GM19035 (cell line): ENCODE results near the gene LCN9.
"Not testable (repeated sequence)": the region's sequence is repeated elsewhere in the genome, so short reads cannot be mapped to it uniquely, and the experiment has no call there.

ENCODE experiments used
- ATAC-seq: cut with Tn5 transposase; IDR thresholded peaks from one replicate; pipeline ENCODE4 v1.9.1; 2021; ENCODE audit not compliant: unreplicated experiment

Gene LCN9

DNA sequence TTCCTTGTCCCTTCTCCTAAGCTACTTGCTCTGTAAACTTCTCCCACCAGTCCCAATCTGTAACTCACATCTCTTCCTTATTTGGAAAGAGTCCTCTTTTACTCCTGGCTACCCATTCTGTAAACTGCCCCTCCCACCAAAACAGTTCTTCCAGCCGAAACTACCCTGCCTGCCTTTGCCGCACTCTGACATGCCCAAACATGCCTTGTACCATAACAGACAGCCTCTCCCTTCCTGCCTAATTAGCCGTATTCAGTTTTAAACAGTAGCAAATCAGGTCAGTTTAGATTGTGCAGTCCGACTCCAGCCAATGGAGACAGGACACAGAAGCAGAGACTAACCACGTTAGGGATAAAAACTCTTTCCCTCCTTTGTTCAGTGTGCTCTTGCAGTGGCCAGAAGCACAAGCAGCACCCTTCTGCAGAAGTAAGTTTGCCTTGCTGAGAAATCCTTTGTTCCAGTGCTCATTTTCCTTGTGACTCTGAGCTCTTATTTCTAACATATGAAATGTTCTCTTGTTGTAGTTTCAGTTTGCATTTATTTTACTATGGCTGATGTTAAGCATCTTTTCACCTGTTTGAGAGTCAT lies 18.4 kb upstream of the LCN9 start:
- no peak for ATAC-seq

DNA sequence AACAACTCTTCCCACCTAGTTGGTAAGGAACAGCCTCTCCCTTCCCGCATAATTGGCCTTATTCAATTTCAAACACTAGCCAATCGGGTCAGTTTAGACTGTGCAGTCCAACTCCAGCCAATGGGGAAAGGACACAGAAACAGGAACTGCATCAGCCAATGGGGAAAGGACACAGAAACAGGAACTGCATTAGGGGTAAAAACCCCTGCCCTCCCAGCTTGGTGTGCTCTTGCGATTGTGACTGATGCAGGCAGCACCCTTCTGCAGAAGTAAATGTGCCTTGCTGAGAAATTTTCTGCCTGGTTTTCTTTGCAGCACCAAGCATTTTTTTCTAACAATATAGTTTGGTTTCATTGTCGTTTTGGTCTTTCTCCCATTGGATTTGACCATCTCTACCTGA lies 15.2 kb upstream of the LCN9 start:
- no peak for ATAC-seq

GRCh38 chr9:135648494-135649410 lies 14.4 kb upstream of the LCN9 start:
- ATAC-seq: no peak

- ATAC-seq: no peak
Observed at GRCh38 chr9:135649508-135649907, 13.6 kb upstream of the LCN9 start.

GRCh38 chr9:135650408-135650807 lies 12.7 kb upstream of the LCN9 start:
- no peak for ATAC-seq

- no peak for ATAC-seq
Observed at GRCh38 chr9:135655317-135655716, 7.8 kb upstream of the LCN9 start.

DNA sequence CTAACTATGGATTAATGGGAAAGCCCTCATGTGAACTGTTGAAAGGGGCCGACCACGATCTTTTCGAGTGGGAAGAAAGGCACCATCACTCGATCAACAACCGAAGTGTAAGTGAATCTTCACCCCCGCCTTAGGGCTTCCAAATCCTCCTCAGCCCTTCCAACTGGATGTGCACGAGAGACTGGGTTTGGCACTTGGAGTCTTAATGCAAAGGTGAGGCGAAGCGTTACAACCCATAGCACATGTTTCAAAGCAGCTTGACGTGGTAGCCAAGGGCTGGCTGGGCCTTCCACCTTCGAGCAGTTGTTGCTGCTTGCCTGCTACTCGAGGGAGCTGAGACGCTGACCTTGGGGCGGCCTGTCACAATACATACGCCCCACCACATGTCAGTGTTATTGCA lies 5.7 kb upstream of the LCN9 start:
- no peak for ATAC-seq

- ATAC-seq: no peak
Observed at GRCh38 chr9:135659252-135659651, 3.9 kb upstream of the LCN9 start.

GRCh38 chr9:135660407-135660806 lies 2.7 kb upstream of the LCN9 start:
- ATAC-seq: no peak

DNA sequence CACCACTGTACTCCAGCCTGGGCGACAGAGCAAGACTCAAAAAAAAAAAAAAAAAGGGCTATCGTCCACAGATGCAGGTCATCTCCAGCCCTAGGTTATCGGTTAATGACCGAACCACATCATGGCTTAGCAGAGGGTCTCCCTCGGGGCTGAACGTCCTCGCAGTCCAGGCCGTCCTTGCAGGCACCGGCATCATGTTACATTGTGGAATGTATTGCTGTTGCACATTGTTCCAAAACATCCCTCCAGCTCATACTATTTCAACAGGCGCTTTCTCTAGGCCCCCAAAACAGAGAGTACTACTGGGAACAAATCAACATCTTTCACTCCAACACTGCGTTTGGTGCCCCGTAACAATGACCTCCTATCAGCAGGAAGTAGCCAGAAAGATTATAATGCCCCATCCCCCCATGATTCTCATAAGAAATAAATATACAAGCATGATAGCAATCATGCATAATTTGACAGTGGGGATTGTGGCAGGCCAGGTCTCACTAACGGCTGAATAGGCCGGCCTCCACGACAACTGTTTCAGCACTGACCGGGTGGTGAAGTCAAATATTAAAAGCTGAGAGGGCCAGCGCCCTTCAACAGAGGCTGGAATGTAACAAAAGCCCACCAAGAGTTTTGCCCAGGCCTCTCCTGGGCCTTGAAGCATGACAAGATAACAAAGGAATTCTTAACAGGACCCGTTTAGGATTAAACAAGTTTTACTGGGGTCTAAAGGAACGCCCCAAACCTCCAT lies 1.1 kb upstream of the LCN9 start:
- ATAC-seq: no peak

DNA sequence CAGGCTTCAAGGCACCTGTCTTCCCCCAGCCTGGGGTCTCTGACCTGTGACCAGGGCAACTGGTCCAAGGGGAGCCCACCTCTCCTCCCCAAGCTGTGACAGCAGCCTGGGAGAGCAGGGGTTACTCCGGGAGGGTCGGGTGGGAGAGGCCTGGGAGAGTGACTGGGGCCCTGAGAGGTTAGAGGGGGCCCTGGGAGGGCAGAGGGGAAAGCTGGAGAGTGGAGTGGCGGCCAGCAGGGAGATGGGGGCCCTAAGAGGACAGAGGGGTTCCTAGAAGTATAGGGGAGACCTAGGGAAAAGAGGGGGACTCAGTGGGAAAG lies 302 bp downstream of the LCN9 start:
- ATAC-seq: no peak

DNA sequence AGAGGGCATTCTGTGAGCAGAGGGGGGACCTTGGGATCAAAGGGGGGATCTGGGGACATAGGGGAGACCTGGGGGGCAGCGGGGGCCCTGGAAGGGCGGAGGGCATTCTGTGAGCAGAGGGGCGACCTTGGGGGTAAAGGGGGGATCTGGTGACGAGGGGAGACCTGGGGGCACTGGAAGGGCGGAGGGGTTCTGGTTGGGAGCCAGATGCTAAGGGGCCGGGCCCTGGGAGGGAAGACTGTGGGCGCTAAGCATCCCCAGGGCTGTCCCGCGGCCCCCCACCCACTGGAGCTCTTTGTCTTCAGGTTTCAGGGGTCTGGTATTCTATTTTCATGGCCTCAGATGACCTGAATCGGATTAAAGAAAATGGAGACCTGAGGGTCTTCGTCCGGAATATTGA lies 748 bp downstream of the LCN9 start:
- ATAC-seq: no peak

GRCh38 chr9:135664266-135664665 lies 1.2 kb downstream of the LCN9 start:
- no peak for ATAC-seq

GRCh38 chr9:135664801-135665794 lies 2.0 kb downstream of the LCN9 start:
- ATAC-seq: no peak

GRCh38 chr9:135665795-135666189 lies 2.7 kb downstream of the LCN9 start:
- ATAC-seq: no peak

DNA sequence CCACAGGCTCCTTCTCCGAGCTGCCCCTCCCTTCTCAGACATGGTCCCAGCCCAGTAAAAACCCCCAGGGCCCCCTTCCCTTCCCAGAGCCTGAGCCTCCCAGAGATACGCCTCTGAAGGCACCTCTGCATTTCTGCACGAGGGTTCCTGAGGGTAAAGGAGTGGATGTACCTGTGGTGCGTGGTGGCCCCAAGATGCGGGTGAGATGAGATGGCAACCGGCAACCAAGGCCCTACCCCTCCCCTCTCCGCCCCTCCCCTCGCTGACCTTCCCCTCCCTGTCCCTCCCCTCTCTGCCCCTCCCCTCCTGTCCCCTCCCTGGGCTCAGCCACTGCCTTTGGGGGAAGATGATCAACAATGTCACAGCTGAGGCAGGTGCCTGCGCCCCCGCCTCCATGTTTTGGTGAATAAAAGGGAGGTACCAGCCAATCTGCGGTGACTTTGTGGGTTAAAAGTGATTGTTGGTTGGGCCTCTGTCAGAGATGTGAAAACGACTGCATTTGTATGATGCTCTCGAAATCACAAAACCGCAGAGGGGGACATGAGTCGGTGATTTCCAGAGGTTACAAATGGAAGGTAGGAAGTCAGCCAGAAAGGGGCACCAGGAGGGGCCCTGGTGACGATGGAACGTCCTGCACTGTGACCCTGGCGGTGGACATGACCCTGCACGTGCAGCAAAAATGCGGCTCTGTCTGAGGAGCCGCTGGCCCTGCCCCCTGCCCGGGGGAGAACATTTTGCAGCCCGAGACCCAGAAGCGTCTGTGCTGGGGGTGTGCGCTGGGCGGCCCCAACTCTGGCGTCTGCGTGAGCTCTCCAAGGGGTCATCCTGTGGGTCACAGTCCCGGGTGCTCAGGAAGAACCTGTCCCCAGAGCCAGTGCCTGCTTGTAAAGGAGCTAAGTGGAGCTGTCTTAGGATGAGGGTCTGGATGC lies 3.7 kb downstream of the LCN9 start:
- no peak for ATAC-seq

DNA sequence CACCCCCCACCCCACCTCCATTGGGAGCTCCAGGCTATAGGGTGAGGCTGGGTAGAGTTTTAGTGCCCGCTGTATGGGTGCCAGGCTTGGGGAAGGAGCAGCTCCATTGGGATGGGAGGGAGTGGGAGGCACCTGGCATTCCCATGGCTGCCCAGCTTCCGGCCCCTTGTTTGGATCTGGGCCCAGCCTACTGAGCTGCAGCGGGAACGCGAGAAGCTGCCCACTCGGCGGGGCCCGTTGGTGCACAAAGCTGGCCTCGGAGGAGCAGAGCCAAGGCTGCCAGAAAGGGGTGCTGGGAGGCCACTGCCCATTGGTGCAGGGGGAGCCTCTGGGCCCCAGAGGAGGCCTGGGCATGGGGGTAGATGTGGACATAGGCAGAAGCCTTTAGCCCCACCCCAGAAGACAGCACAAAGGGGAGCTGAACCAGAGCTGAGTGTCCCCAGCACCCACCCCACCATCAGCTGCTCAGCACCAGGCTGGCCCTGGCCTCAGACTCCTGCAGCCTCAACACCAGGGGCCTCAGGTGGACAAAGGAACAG lies 4.4 kb downstream of the LCN9 start:
- no peak for ATAC-seq

GRCh38 chr9:135669018-135669417 lies 5.9 kb downstream of the LCN9 start:
- not testable (repeated sequence) for ATAC-seq

- no peak for ATAC-seq
Observed at GRCh38 chr9:135669616-135670285, 6.6 kb downstream of the LCN9 start.
